GM19467 (cell line): ENCODE measurements around the gene TMPRSS3.

ENCODE experiments used
- ATAC-seq: cut with Tn5 transposase; IDR thresholded peaks from one replicate; pipeline ENCODE4 v1.9.1; 2021; ENCODE audit warnings: mild to moderate bottlenecking, moderate library complexity; ENCODE audit not compliant: unreplicated experiment

The TMPRSS3 gene

GRCh38 chr21:42395905-42396651, at the start of gene TMPRSS3:
Gene TMPRSS3, minus strand, starts transcription at chr21:42396052. Its CDS starts 635 bp downstream, at chr21:42395417.
- ATAC-seq, result no peak

GRCh38 chr21:42445311-42445710, 49.5 kb upstream of the TMPRSS3 start:
- no peak for ATAC-seq

- ATAC-seq, result no peak
Measured at GRCh38 chr21:42444745-42445059, 48.9 kb upstream of the TMPRSS3 start.

- ATAC-seq, result no peak
Measured at GRCh38 chr21:42443876-42444744, 48.3 kb upstream of the TMPRSS3 start.

- ATAC-seq, result no peak
Measured at GRCh38 chr21:42443181-42443785, 47.4 kb upstream of the TMPRSS3 start.

- ATAC-seq, result no peak
Measured at GRCh38 chr21:42441963-42442362, 46.1 kb upstream of the TMPRSS3 start.

- no peak for ATAC-seq
Measured at GRCh38 chr21:42440187-42440792, 44.4 kb upstream of the TMPRSS3 start.

- no peak for ATAC-seq
Measured at GRCh38 chr21:42439284-42440186, 43.7 kb upstream of the TMPRSS3 start.

- ATAC-seq, result no peak
Measured at GRCh38 chr21:42438316-42439205, 42.7 kb upstream of the TMPRSS3 start.

- ATAC-seq, result no peak
Measured at GRCh38 chr21:42437786-42438185, 41.9 kb upstream of the TMPRSS3 start.

- ATAC-seq, result no peak
Measured at GRCh38 chr21:42436914-42437313, 41.1 kb upstream of the TMPRSS3 start.

GRCh38 chr21:42435833-42436232, 40.0 kb upstream of the TMPRSS3 start:
- no peak for ATAC-seq

GRCh38 chr21:42435401-42435800, 39.5 kb upstream of the TMPRSS3 start:
- no peak for ATAC-seq

GRCh38 chr21:42434884-42435283, 39.0 kb upstream of the TMPRSS3 start:
- ATAC-seq, result no peak

- ATAC-seq, result no peak
Measured at GRCh38 chr21:42433946-42434551, 38.2 kb upstream of the TMPRSS3 start.

GRCh38 chr21:42432695-42433094, 36.8 kb upstream of the TMPRSS3 start:
- no peak for ATAC-seq

GRCh38 chr21:42431196-42431595, 35.3 kb upstream of the TMPRSS3 start:
- ATAC-seq, result no peak

- no peak for ATAC-seq
Measured at GRCh38 chr21:42430521-42430920, 34.7 kb upstream of the TMPRSS3 start.

GRCh38 chr21:42429856-42430255, 34.0 kb upstream of the TMPRSS3 start:
- no peak for ATAC-seq
